Measurements from ENCODE around the gene FOXC1.

The FOXC1 gene

DNA sequence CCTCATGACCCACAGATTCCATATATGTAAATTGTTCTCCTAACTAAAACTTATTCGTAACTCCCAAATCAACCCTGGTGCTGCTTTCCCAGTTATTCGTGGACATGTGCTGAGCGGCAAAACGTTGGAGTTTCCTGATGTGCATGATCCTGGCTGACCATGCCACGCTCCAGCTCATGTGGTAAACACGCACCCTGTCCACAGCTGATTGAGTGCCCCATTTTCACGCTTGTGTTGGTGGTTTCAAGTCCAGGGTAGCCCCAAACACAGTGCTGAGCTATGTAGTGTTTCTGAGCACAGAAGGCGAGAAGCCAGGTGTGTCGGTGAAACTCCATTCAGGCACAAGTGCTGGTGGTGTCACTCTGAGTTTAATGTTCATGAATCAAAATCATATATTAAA lies 19.1 kb upstream of the FOXC1 start:
- DNase-seq (ENCODE audit: low read depth), result no peak
- H3K4me3 ChIP-seq (ENCODE audit: low read depth, low read length), result no peak overlapping the region
- TF ChIP-seq MAX (IDR thresholded peaks at IDR 0.05; ENCODE audit: low read depth, low read length) (no peak), POLR2A (IDR thresholded peaks at IDR 0.05; ENCODE audit: extremely low read depth, insufficient read length) (no peak), MYC (IDR thresholded peaks at IDR 0.05; ENCODE audit: low read depth, low read length) (no peak)
- TF ChIP-seq, protein P1, sequence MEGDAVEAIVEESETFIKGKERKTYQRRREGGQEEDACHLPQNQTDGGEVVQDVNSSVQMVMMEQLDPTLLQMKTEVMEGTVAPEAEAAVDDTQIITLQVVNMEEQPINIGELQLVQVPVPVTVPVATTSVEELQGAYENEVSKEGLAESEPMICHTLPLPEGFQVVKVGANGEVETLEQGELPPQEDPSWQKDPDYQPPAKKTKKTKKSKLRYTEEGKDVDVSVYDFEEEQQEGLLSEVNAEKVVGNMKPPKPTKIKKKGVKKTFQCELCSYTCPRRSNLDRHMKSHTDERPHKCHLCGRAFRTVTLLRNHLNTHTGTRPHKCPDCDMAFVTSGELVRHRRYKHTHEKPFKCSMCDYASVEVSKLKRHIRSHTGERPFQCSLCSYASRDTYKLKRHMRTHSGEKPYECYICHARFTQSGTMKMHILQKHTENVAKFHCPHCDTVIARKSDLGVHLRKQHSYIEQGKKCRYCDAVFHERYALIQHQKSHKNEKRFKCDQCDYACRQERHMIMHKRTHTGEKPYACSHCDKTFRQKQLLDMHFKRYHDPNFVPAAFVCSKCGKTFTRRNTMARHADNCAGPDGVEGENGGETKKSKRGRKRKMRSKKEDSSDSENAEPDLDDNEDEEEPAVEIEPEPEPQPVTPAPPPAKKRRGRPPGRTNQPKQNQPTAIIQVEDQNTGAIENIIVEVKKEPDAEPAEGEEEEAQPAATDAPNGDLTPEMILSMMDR (IDR thresholded peaks at IDR 0.05; ENCODE audit: low read depth, low read length), result no peak

DNA sequence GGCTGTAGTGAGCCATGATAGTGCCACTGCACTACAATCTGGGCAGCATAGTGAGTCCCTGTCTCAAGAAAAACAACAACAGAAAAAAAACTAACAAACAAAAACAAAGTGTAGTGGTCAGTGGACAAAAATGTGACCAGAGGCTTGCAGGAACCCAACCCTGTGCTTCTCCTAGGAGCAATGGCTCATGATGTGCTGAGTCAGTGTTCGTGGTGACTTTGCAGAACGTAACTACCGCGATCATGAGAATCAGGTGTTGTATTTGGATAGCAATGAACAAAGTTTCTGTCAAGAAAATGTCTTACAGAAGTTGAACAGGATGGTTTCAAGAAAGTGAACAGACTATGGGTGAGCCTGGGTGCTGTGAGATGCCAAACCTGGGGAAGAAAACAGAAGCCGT lies 18.5 kb upstream of the FOXC1 start:
- H3K4me3 ChIP-seq (ENCODE audit: low read depth, low read length), result no peak overlapping the region
- TF ChIP-seq MAX (IDR thresholded peaks at IDR 0.05; ENCODE audit: low read depth, low read length), result no peak
- no peak for TF ChIP-seq MYC (IDR thresholded peaks at IDR 0.05; ENCODE audit: low read depth, low read length)
- no peak for TF ChIP-seq POLR2A (IDR thresholded peaks at IDR 0.05; ENCODE audit: extremely low read depth, insufficient read length)
- TF ChIP-seq, protein P1 (IDR thresholded peaks at IDR 0.05; ENCODE audit: low read depth, low read length), result no peak
- no peak for DNase-seq (ENCODE audit: low read depth)

DNA sequence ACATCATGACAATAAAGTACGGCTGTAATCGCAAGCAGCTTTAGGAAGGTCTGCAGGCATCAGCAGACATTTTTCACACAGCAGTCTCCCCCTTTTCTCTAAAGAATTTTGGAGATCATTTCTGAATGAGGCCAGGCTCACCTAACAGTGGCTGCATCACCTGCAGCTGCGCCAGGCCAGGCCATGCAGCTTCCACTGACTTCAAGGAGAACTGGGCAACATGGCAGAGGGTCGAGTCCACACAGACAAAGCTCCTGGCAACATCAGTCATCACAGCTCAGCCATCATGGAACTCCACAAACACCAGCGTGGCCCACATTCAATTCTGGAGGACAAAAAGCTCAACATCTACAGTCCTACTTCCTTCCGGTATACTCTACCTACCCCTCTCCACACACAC lies 17.8 kb upstream of the FOXC1 start:
- TF ChIP-seq POLR2A (IDR thresholded peaks at IDR 0.05; ENCODE audit: extremely low read depth, insufficient read length), result no peak
- TF ChIP-seq, protein P1 (IDR thresholded peaks at IDR 0.05; ENCODE audit: low read depth, low read length), result no peak
- no peak for TF ChIP-seq MAX (IDR thresholded peaks at IDR 0.05; ENCODE audit: low read depth, low read length)
- TF ChIP-seq MYC (IDR thresholded peaks at IDR 0.05; ENCODE audit: low read depth, low read length), result no peak
- no peak for DNase-seq (ENCODE audit: low read depth)
- H3K4me3 ChIP-seq (ENCODE audit: low read depth, low read length), result no peak overlapping the region

- DNase-seq (ENCODE audit: low read depth), result no peak
- TF ChIP-seq MAX (IDR thresholded peaks at IDR 0.05; ENCODE audit: low read depth, low read length) (no peak), POLR2A (IDR thresholded peaks at IDR 0.05; ENCODE audit: extremely low read depth, insufficient read length) (no peak), MYC (IDR thresholded peaks at IDR 0.05; ENCODE audit: low read depth, low read length) (no peak)
- TF ChIP-seq, protein P1 (IDR thresholded peaks at IDR 0.05; ENCODE audit: low read depth, low read length), result no peak
- no peak overlapping the region for H3K4me3 ChIP-seq (ENCODE audit: low read depth, low read length)
Measured at GRCh38 chr6:1592852-1593251, 16.9 kb upstream of the FOXC1 start.

DNA sequence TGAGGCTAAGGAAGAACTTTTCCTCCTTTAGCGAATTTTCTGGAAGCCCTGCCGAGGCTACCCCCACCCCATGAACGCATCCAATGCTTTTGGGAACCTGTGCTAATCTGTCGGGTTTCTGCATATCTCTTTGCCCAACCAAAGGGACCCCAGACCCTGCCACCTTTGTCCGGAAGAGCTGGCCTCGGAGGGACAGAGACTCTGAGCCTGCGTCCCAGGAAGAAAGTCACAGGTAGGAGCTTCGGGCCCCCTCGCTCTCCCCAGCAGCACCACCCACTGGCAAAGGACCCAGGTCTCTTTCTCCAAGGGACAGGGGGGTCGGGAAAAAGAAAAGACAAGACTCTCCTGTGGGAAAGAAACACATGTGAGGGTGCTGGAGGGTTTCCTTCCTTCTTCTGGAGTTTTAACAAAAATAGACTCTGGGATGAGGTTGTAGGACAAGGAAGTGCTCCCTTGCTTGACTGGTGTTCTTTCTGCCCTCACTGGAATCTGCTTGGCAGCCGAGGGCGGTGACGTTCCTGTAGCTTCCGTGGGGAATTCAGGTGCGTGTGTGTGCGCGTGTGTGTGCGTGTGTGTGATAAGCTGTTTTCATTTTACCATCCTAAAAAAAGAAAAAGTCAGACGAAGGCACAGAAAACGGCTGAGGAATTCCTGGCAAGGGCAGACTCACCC lies 16.3 kb upstream of the FOXC1 start:
- DNase-seq (ENCODE audit: low read depth), result no peak
- H3K4me3 ChIP-seq (ENCODE audit: low read depth, low read length), result no peak overlapping the region
- TF ChIP-seq MYC (IDR thresholded peaks at IDR 0.05; ENCODE audit: low read depth, low read length) (no peak), MAX (IDR thresholded peaks at IDR 0.05; ENCODE audit: low read depth, low read length) (no peak), POLR2A (IDR thresholded peaks at IDR 0.05; ENCODE audit: extremely low read depth, insufficient read length) (no peak)
- TF ChIP-seq, protein P1 (IDR thresholded peaks at IDR 0.05; ENCODE audit: low read depth, low read length), result no peak

All from NB4 (cell line).